Measurements from ENCODE around the gene LAX1. TPM values are rescaled to one million over a fixed set of nuclear protein-coding genes. Genes with fewer than 3 reads are reported as not detected.
"Not testable (repeated sequence)": the region's sequence is repeated elsewhere in the genome, so short reads cannot be mapped to it uniquely, and the experiment has no call there.

LAX1 gene
- total RNA-seq, 1 experiment from 2014 or later: not detected

DNA sequence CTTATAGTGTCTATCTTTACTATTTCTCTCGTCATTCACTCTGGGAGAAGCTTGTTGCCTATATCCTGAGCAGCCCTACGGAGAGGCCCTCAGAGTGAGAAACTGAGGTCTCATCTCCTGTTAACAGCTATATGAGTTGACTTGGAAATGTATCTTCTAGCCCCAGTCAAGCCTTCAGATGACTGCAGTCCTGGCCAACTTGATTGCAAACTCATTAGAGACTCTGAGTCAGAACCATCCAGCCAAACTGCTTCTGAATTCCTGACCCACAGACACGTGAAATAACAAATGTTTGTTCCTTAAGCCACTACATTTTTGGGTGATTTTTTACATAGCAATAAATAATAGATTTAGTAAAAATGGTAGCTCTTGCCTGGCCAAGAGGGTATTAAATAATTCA lies 26.5 kb downstream of the LAX1 start:
- Histone ChIP-seq H3K9me3 (ENCODE audit: control insufficient read depth, insufficient read depth, low read depth, low read length) (no peaks in the 10 kb centered on the region), H3K27ac (ENCODE audit: low read length) (no peak overlapping the region), H3K4me1 (ENCODE audit: control insufficient read depth, insufficient read depth, low read length) (no peaks in the 10 kb centered on the region; the same call in 1 of the 2 replicates), H3K27me3 (ENCODE audit: control insufficient read depth, insufficient read depth, low read length) (no peaks in the 10 kb centered on the region), H3K36me3 (ENCODE audit: control insufficient read depth, insufficient read depth, low read length) (peaks cover 4% of the 10 kb centered on the region; the same call in 1 of the 2 replicates), H3K4me3 (ENCODE audit: low read depth in 2 of 2, low read length in 2 of 2) (no peak overlapping the region)
- CTCF ChIA-PET: interaction anchor here (0.7 kb wide), 1 partner anchor 737 kb away, joined by 4 read pairs; no protein-coding TSS in a partner anchor
- BruUV-seq (replicated peaks): no TSS peak
- TF ChIP-seq, protein P1, sequence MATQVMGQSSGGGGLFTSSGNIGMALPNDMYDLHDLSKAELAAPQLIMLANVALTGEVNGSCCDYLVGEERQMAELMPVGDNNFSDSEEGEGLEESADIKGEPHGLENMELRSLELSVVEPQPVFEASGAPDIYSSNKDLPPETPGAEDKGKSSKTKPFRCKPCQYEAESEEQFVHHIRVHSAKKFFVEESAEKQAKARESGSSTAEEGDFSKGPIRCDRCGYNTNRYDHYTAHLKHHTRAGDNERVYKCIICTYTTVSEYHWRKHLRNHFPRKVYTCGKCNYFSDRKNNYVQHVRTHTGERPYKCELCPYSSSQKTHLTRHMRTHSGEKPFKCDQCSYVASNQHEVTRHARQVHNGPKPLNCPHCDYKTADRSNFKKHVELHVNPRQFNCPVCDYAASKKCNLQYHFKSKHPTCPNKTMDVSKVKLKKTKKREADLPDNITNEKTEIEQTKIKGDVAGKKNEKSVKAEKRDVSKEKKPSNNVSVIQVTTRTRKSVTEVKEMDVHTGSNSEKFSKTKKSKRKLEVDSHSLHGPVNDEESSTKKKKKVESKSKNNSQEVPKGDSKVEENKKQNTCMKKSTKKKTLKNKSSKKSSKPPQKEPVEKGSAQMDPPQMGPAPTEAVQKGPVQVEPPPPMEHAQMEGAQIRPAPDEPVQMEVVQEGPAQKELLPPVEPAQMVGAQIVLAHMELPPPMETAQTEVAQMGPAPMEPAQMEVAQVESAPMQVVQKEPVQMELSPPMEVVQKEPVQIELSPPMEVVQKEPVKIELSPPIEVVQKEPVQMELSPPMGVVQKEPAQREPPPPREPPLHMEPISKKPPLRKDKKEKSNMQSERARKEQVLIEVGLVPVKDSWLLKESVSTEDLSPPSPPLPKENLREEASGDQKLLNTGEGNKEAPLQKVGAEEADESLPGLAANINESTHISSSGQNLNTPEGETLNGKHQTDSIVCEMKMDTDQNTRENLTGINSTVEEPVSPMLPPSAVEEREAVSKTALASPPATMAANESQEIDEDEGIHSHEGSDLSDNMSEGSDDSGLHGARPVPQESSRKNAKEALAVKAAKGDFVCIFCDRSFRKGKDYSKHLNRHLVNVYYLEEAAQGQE (IDR thresholded peaks at IDR 0.05; ENCODE audit: insufficient read depth in 1 of 2, low read depth in 2 of 2, low read length in 1 of 2): no peak
- TF ChIP-seq POLR2AphosphoS5 (IDR thresholded peaks at IDR 0.05; ENCODE audit: low read depth, low read length): no peak
- no peak for TF ChIP-seq SIN3A (IDR thresholded peaks at IDR 0.05; ENCODE audit: borderline replicate concordance, insufficient read depth, low read depth, low read length)
- no peak for TF ChIP-seq CTCF (IDR thresholded peaks at IDR 0.05)
- TF ChIP-seq TCF7L2 (IDR thresholded peaks at IDR 0.05; ENCODE audit: low read depth, low read length): no peak
- POLR2A ChIA-PET: no interaction called here
- intact Hi-C loops (cut with micrococcal nuclease; ENCODE audit: unreplicated experiment): no loop called here
- no peak for DNase-seq (ENCODE audit: low read depth, low spot score)
- in situ Hi-C loops (cut with HindIII; ENCODE audit: low pct_unique_long_range_greater_than_20kb, low sequenced_read_pairs): no loop called here
- no peak for ATAC-seq

DNA sequence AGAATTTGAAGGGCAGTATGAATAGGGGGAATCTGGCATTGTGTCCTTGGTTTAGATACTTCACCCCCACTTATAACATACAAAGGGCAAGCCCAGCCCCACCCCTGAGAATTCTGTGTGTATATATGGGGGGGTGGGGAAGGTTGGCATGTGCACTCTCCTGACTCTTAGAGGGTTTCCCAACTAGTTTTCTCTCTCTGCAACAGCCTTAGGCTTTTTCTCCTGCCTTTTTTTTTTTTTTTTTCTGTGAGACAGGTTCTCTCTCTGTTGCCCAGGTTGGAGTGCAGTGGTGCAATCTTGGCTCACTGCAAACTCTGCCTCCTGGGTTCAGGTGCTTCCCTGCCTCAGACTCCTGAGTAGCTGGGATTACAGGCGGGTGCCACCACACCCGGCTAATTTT lies 27.5 kb downstream of the LAX1 start:
- H3K27me3 ChIP-seq (ENCODE audit: control insufficient read depth, insufficient read depth, low read length): no peaks in the 10 kb centered on the region
- in situ Hi-C loops (cut with HindIII; ENCODE audit: low pct_unique_long_range_greater_than_20kb, low sequenced_read_pairs): no loop called here
- no peak for ATAC-seq
- peaks cover 7% of the 10 kb centered on the region for H3K4me1 ChIP-seq (ENCODE audit: control insufficient read depth, insufficient read depth, low read length)
- no peaks in the 10 kb centered on the region; the same call in 1 of the 2 replicates for H3K9me3 ChIP-seq (ENCODE audit: control insufficient read depth, insufficient read depth, low read depth, low read length)
- peaks cover 9% of the 10 kb centered on the region for H3K36me3 ChIP-seq (ENCODE audit: control insufficient read depth, insufficient read depth, low read length)
- intact Hi-C loops (cut with micrococcal nuclease; ENCODE audit: unreplicated experiment): no loop called here
- CTCF ChIA-PET: no interaction called here
- no peak overlapping the region for H3K27ac ChIP-seq (ENCODE audit: low read length)
- BruUV-seq (replicated peaks): no TSS peak
- DNase-seq (ENCODE audit: low read depth, low spot score): no peak
- H3K4me3 ChIP-seq (ENCODE audit: low read depth in 2 of 2, low read length in 2 of 2): no peak overlapping the region
- POLR2A ChIA-PET: no interaction called here
- no peak for TF ChIP-seq TCF7L2 (IDR thresholded peaks at IDR 0.05; ENCODE audit: low read depth, low read length)
- TF ChIP-seq, protein P1 (IDR thresholded peaks at IDR 0.05; ENCODE audit: insufficient read depth in 1 of 2, low read depth in 2 of 2, low read length in 1 of 2): no peak
- TF ChIP-seq SIN3A (IDR thresholded peaks at IDR 0.05; ENCODE audit: borderline replicate concordance, insufficient read depth, low read depth, low read length): no peak
- TF ChIP-seq CTCF (IDR thresholded peaks at IDR 0.05): no peak
- TF ChIP-seq POLR2AphosphoS5 (IDR thresholded peaks at IDR 0.05; ENCODE audit: low read depth, low read length): no peak

DNA sequence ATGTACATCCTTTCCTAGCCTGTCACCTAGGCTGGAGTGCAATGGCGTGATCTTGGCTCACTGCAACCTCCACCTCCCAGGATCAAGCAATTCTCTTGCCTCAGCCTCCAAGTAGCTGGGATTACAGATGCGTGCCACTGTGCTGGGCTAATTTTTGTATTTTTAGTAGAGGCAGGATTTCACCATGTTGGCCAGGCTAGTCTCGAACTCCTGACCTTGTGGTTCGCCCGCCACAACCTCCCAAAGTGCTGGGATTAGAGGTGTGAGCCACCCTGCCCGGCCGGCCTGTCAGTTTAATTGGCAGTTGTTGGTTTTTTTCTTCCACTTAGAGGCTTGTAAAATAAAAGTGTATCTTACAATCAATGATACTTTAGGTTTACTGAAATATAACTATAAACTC lies 28.6 kb downstream of the LAX1 start:
- H3K27ac ChIP-seq (ENCODE audit: low read length); H3K9me3 ChIP-seq (ENCODE audit: control insufficient read depth, insufficient read depth, low read depth, low read length); ATAC-seq; intact Hi-C loops (cut with micrococcal nuclease; ENCODE audit: unreplicated experiment); BruUV-seq (replicated peaks); in situ Hi-C loops (cut with HindIII; ENCODE audit: low pct_unique_long_range_greater_than_20kb, low sequenced_read_pairs); H3K27me3 ChIP-seq (ENCODE audit: control insufficient read depth, insufficient read depth, low read length); H3K4me3 ChIP-seq (ENCODE audit: low read depth in 2 of 2, low read length in 2 of 2); CTCF ChIA-PET; DNase-seq (ENCODE audit: low read depth, low spot score): not testable (repeated sequence)
- H3K36me3 ChIP-seq (ENCODE audit: control insufficient read depth, insufficient read depth, low read length): peaks cover 14% of the 10 kb centered on the region
- POLR2A ChIA-PET: interaction anchor here (0.6 kb wide), 1 partner anchor 71 kb away, joined by 5 read pairs; no protein-coding TSS in a partner anchor
- peaks cover 16% of the 10 kb centered on the region for H3K4me1 ChIP-seq (ENCODE audit: control insufficient read depth, insufficient read depth, low read length)

Measured in Panc1 (cell line).